DMS53 treated with DMSO at 0.1 percent for 48 hours (cell line): ENCODE results near the gene CDC42EP2.
A peak's percentile ranks its signal among the peaks of the same experiment; 100 is the strongest.

Source experiments
- DNase-seq: peaks from one replicate; lab custom pipeline; 2025; ENCODE audit not compliant: unreplicated experiment; lab: John Stamatoyannopoulos, UW

The CDC42EP2 gene, protein sequence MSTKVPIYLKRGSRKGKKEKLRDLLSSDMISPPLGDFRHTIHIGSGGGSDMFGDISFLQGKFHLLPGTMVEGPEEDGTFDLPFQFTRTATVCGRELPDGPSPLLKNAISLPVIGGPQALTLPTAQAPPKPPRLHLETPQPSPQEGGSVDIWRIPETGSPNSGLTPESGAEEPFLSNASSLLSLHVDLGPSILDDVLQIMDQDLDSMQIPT

DNA sequence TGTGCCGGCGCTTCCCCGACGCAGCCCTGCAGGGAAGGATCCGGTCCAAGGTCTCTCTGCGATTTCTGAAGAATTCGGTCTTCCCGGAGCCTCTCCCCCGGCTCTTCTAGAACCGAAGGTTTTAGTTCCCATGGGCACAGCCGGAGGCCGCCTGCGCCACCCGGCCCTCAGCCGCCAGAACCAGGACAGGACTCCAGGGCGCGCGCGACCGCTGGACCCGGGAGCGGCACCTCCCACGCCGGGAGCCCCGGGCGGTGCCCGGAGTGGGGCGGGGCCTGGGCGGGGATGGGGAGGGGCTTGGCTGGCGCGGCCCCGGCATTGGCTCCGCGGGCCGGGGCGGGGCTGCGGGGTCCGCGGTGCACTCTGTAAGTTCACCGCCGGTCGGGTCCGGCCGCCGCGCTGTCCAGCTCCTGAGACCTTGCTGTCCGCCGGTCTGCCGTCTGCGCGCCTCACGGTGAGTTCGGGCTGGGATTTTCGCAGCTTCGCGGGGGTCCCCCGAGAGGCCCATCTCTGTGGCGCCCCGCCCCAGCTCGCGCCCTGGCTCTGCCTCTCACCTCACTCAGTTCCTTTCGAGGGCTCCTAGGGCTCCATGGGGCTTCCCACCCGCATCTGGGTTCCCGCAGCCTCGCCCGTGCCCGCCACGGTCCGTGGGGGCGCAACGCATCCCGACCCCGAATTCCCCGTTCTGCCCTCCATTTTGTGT lies at the start of gene CDC42EP2:
Gene CDC42EP2, plus strand, starts transcription at position 366 of the 703 bp plus-strand sequence. CDS start 6,033 bp downstream, outside the sequence.
- peak; percentile 68 for DNase-seq

DNA sequence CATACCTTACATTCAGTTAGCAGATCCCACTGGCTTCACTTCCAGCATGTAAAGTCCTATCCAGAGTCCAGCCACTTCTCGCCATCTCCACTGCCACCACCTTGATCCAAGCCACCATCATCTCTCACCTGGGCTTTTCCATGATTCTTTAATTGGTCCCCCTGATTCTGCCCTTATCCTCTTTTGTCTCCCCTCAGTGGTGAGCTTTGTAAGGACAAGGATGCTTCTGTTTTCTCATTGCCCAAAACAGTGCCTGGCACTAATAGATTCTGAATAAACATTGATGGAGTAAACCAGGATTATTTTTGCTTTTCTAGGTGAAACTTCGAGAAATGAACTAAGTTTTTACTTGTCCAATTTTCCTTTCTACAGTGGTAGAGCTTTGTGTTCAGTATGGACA lies 48.5 kb upstream of the CDC42EP2 start:
- no peak for DNase-seq

DNA sequence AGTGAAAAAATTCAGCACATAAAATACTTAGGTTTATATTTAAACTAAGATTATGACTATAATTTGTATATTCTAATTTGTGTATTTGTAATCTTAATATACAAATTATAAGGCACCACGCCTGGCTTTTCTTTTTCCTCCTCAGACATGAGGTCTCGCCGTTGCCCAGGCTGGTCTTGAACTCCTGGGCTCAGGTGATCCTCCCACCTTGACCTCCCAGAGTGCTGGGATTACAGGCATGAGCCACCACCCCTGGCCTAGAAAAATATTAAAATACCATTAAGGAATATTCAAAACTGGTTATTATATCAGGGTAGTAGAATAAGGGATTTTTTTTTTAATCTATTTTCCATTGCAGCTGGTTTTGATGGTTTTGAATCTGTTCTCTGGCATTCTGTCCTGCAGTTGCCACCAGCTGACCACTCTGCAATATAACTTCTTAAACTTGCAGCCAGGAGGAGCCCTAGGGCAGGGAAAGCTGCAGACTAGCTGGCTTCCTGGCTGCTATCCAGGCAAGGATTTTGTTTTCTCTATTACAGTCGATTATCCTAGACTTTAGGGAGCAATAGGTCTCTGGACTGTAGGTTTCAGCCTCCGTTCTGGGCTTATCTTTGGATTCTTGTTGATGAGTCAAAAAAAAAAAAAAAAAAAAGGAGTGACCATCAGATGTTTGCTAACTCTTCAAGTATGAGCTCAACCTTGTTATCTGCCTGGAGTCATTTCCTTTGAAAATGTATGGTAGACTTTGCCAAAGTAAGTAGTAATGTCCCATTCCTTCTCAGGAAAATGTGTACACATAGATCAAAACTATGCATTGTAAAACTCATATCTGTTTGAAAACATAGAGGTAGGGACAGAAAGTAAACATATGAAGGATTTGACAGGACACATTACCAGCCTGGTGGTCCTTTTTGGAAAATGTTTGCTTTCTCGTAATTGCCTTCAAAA lies 39.7 kb upstream of the CDC42EP2 start:
- peak; percentile 69 for DNase-seq

DNA sequence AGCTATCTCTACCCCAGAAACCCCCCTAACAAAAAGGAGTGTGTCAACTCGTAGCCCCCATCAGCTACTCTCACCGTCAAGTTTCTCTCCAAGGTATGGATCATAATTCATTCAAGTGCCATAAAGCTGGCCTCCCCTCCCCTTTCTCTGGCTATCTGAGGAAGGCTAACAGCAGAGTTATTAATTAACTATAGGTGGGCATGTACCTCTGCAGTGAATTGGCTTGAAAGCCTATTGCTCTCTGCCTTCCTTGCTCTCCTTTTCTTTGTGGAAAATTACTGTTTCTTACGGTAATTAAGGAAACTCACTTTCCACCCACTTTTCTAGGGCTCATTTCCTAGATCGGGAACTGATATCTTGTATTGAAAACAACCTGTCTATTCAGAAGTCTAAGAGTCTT lies 38.8 kb upstream of the CDC42EP2 start:
- DNase-seq: no peak

DNA sequence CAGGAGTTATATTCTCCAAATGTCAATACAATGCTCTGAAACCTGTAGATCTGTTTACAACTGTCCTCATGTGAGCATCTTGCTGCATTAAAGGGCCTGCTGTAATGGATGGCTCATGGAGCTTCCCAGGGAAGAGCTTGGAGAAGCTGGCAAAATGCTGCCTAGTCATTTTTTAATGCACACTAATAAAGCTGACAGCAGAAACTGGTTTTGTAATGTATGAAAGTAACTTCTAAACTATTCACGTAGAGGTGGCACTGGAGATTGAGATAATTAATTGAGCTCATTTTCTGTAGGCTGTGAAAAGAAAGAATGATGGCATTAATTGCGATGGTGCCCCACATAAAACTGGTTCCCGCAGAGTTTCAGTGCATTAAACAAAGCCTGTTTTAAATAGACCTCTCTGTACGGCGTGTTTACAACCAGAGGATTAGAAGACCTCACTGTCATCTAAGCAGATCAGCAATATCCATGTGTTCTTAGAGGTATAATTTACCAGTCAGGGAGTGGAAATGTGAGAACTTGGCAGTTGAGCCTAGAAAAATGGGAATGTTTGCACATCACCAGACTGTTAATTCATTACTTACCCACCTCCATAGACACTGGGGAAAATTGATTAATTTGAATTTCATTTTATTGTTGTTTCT lies 36.9 kb upstream of the CDC42EP2 start:
- DNase-seq: no peak

DNA sequence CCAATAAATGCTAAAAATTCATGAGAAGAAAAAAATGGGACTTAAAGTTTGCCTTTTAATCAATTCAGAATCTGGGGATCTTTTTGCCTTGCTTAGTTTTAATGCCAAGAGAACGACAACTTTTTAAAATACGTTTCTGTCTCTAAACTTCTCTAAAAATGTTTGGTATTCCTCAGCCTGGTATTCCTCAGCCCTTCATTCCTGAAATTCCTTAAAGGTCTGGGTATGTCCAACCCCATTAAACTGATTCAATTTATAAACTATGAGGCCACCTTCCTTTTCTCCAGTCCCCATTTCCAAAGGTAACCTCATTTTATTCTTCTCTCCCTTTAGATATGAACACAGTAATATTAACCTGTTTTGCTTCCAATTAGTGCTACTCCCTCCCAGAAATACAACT lies 36.3 kb upstream of the CDC42EP2 start:
- no peak for DNase-seq

DNA sequence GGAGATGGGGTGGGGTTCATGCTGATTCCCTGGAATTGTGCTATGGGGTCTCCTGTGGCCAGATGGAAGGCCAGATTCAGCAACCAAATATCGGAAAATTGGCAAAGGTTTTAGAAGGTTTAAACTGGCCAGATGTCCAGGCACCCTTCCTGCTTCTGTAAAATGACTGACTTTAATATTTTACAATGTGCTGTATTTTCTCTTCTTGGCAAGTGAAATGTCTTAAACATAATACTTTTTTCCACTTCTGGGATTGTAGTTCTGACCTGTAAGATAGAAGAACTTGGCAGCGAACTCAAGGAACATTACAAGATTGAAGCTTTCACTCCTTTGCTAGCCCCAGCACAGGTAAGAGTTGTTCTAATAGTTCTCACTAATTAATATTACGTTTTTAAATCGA lies 35.4 kb upstream of the CDC42EP2 start:
- no peak for DNase-seq

DNA sequence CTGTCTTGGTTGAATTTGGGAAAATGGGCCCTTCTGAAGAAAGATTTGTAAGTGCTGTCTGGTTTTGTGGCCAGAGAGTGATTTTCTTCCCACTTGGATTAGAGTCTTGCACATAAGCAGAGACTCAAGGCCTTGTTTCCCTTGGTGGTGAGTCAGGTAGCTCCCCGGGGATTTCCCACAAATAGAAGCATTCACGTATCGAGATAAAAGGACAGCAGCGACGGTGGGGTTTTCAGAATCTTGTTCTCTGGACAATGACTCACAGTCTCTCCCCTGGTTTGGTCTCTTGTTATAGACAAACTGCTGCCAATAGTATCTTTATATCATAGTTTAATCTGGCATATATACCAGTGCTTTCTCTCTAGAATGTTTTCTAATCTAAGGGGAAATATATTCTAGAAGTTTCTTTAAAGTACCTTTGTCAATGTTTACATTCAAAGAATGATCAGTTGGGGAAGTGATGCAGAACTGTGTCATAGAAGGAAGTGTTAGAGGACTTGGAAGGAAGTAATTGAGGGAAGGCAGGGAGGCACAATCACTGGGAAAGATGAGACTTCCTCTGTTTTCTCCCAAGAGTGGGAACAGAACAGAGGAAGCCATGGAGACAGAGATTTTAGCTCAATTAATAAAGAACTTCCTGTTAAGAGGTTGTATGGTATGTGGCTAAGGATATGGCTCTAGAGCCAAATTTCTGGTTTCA lies 34.8 kb upstream of the CDC42EP2 start:
- DNase-seq: no peak

DNA sequence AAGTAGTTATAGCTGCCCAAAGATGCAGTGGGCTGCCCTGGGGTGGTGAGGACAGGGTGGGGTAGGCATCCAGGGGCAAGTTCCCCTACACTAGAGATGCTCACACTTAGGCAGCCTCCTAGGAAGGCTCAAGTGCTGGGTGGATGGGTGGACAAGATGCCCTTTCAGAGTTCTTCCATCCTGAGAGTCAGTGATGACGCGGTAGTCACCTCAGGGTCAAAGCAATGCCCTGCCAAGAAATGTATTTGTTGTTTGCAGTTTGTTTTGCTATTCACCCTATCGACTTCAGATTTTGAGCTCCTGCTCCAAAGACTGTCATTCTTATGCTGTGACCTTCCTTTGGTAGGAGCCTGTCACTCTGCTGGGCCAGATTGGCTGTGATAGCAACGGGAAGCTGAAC lies 34.0 kb upstream of the CDC42EP2 start:
- DNase-seq: no peak

DNA sequence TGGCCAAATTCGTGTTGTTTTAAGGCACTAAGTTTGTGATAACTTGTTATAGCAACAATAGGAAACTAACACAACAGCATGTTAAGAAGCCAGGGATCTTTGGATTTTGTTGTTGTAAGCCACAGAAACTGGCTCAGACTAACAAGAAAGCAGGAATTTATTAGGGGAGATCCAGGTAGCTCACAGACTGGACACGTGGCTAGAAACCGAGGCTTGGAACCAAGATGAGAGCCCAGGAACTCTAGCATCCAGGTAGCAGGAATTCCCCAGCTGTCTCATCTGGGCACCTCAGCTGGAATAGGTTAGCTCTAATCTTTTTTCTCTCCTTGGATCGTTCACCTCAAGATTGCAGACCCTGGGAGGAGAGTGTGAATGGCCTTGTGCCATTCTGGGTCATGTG lies 28.0 kb upstream of the CDC42EP2 start:
- no peak for DNase-seq

DNA sequence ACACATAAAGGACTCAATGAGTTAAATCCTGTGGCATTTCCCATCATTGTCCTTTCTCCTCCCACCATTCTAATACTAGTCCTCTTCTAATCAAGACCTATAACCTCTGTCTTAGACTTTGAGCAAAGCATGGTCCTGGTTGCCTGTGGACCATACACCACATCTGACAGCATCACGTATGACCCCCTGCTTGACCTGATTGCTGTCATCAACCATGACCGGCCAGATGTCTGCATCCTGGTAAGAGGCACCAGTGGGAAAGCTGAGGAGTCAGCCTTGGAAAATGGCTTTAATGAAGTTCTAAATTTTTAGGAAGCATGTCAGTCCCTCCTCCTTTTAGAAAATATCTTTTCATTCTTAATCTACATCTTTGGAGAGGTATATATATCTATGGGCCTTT lies 27.1 kb upstream of the CDC42EP2 start:
- no peak for DNase-seq

DNA sequence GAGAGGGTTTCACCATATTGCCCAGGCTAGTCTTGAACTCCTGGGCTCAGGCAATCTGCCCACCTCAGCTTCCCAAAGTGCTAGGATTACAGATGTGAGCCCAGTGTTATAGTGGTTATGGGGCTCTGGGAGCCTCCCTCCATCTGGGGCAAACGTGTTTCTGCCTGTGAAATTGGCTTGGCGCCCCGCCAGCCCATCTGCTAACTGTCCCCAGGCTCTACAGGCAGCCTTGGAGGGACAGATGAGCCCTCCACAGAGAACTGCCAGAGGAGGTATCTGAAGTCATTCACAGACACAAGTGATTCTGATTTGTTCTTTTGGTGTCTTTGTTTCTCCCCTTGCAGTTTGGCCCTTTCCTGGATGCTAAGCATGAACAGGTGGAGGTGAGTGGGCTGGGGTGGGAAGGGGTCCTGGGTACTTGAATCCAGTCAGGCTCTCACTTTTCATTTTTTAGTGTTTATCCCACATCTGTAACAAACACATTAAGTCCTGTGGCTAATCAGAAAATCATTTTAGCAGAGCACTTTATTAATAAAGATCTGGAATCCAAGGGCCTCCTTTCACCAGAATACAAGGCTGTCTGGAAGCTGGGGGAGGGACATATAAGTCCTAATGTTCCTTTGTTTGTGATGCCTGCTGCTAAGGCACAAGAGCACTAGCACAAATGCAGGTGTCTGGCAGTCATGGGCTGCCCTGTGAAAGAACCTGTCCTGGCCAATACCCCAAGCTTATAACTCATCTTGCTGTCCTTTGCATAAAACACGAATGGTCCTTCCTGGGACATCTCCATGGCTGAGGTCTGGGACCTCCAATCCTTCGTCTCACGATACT lies 25.7 kb upstream of the CDC42EP2 start:
- DNase-seq: no peak

DNA sequence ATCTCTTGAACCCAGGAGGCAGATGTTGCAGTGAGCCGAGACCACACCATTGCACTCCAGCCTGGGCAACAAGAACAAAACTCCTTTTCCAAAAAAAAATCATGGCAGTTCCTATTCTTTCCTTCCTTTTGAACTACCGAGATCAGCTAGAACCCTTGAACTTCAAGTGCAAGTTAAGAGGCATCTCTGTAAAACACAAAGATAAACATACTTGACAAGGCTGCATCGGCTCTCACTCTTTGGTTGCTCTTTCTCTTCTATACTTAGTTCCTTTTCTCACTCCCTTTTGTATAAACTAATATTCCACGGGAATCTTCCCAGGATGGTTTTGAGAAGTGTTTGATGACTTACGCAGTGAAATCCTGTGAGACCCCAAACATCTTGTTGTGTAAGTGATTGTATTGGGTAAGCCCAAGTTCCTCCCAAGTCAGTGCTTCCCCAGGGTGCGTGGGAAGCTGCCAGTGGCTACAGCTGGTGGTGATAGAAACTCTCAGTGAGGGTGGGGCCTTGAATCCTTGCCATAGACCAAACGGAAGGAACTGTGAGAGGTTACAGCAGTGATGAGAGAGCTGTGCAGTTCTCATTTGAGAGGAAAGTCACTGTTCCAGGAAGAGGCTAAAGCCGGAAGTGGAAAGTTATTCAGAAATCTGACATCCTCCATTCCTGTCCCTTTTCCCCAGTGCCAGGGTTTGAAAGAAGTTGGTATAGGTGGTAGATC lies 24.1 kb upstream of the CDC42EP2 start:
- DNase-seq: no peak

DNA sequence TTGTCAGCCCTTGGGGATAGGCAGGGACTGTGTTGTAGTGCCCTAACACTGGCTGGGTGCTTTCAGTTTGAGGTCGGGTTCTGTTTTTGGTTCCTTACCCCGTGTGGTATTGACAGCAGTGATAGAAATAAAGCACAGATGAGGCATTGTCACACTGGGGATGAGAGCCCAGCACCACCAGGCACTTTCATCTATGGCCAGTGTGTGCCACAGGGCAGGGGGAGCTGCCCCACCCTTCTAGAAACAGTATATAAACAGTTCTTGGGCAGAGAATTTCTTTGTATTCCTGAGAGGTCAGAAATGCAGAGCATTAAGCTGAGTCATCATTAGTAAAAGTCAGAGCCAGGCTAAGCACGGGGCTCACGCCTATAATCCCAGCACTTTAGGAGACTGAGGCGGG lies 23.1 kb upstream of the CDC42EP2 start:
- no peak for DNase-seq

DNA sequence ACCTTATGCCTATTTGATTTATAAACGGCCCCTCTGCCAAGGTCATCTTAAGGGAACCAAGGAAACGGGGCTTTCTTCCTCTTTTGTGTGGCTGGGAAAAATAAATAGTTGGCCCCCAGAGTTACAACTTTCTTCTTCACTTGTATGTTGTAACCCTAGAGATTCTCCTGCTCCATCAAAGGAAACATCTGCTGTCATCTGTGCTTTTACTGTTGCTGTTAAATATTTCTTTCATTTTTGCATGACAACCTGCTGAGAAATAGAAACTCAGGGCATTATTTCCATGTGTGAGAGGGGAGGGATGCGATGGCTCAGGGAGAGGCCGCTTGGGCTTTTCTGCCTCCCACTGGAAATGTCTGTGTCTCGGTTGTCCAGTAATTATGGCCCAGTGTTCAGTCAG lies 21.8 kb upstream of the CDC42EP2 start:
- no peak for DNase-seq

DNA sequence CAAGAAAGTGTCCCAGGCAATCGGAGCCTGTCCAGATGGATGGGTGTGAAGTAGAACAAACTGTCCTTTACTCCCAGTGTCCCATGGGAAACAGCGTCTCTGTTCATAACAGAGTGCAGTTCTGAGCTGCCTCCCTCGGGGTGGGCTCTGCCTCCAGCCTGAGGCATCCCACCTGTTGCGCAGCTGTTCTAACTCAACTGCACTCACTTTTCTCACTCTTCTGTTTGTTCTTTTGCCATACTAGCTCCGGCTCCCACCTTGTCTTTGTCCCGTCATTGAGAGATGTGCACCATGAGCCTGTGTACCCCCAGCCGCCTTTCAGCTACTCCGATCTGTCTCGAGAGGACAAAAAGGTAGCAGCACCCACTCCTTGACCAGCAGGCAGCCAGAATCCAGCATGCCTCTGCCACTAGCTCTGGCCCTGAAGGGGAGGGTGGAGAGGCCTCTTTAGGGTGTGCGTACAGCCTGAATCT lies 20.7 kb upstream of the CDC42EP2 start:
- no peak for DNase-seq

DNA sequence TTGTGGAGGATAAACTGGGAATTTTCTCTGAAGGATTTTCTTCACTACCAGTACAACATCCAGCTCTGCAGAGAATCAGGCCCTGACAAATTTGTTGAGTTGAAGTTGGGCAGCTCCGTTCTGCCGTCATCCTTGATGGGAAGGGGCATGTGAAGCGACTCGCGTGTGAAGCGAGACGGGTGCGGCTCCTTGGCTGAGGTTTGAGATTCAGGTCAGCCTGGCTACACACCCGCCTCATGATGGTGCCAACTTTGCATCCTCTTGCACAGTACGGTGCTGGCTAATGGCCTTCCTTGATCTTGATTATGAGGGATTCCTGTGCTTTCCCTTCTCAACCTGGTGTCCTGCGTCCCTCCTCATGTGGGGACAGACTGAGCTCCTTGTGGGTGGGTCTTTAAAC lies 19.7 kb upstream of the CDC42EP2 start:
- no peak for DNase-seq

DNA sequence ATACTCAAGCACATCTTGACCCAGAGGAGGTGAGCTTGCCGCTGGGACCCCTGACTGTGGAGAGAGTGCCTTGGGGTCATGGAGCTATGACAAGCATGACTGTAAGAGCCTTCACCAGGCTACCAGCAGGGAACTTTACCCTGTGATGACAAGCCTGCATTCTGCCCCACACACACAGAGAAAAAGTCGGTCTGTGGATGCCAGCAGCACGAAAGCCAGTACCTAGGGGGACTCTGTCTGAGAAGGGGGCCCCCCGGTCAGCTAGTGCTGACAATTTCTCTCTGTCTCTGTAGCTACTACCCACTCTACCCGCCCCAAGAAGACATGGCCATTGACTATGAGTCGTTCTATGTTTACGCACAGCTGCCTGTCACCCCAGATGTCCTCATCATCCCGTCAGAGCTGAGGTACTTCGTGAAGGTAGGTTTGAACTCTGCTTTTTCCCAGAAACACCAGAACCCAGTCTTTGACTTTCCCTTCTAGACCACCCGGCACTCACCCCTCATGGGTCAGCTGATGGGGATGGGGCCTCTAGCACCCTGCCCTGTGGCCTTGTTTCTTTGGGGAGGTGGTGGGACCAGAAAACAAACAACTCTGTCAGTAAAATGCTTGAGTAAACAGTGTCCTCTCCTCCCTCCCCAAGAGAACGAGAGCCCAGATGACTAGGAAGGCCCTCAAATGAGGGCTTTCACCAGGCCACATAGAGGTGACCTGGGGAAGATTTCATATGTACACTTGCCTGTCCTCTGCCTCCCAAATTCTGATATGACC lies 18.9 kb upstream of the CDC42EP2 start:
- DNase-seq: no peak
